Measurements from ENCODE around the gene RRP36. TPM values are rescaled to one million over a fixed set of nuclear protein-coding genes. Genes with fewer than 3 reads are reported as not detected.

RRP36 gene
- total RNA-seq, 1 experiment from 2014 or later = 63.4 TPM

DNA sequence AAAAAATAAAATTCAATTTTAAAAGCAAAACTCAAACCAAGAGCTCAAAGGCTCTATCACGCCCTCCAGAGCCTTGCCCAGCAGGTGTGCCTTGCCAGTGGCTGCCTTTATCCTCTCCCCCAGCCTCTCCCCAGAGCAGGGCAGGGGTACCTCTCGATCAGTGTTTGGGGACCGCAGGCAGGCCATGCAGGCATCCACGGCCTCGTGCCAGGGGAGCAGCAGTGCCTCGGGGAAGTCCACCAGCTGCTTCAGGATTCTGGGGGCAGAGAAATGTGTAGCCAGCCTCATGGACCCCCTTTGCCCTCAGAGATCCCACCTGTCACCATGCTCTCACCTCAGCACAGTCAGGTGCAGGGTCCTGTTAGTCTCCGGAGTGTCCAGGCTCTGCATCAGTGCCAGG is 26.6 kb downstream of the RRP36 start:
- ChIA-PET CTCF (interaction anchor here (0.5 kb wide), 1 partner anchor 319 kb away, joined by 4 read pairs; no protein-coding TSS in a partner anchor), POLR2A (no interaction called here), RAD21 (ENCODE audit: low non-redundant PET in 1 of 2, low total read pairs in 2 of 2, uncharacterized antibody in 2 of 2, unreplicated experiment in 2 of 2) (no interaction called here)
- Histone ChIP-seq H3K9me3 (ENCODE audit: control insufficient read depth in 1 of 2, insufficient read depth in 1 of 2, low read depth in 1 of 2, low read length in 2 of 2) (no peaks in the 10 kb centered on the region), H3K4me3 (replicated peaks in 1 of 2; ENCODE audit: low read depth in 1 of 2, low read length in 2 of 2) (no peak overlapping the region), H3K79me2 (ENCODE audit: insufficient read depth, low read length) (peaks cover 16% of the 10 kb centered on the region), H3K27me3 (ENCODE audit: insufficient read depth, low read length) (no peaks in the 10 kb centered on the region), H2AFZ (ENCODE audit: low read depth, low read length, poor library complexity, severe bottlenecking) (no peak overlapping the region), H3K9me2 (ENCODE audit: insufficient read depth) (no peaks in the 10 kb centered on the region), H3K36me3 (ENCODE audit: control insufficient read depth in 1 of 2, insufficient read depth in 2 of 2, low read length in 2 of 2) (peaks cover 5 to 17% of the 10 kb centered on the region in 2 experiments; a peak in 3 of 4 replicates), H4K20me1 (ENCODE audit: insufficient read depth) (no peaks in the 10 kb centered on the region), H3K4me1 (ENCODE audit: control insufficient read depth in 1 of 2, insufficient read depth in 2 of 2, low read length in 2 of 2) (peaks cover 0 to 9% of the 10 kb centered on the region in 2 experiments; a peak in 3 of 4 replicates), H3K9ac (ENCODE audit: low read length) (no peak overlapping the region), H3K27ac (ENCODE audit: low read depth, low read length) (no peak overlapping the region), H3K4me2 (ENCODE audit: low read length) (no peak overlapping the region)
- no TSS peak for BruUV-seq (replicated peaks)
- DNase-seq (ENCODE audit: low read depth, low spot score) = no peak
- TF ChIP-seq ZNF274 (IDR thresholded peaks at IDR 0.05; ENCODE audit: low read depth, low read length) = no peak
- TF ChIP-seq POLR2AphosphoS5 (IDR thresholded peaks at IDR 0.05; ENCODE audit: low read depth, low read length) = no peak
- TF ChIP-seq, protein P1, sequence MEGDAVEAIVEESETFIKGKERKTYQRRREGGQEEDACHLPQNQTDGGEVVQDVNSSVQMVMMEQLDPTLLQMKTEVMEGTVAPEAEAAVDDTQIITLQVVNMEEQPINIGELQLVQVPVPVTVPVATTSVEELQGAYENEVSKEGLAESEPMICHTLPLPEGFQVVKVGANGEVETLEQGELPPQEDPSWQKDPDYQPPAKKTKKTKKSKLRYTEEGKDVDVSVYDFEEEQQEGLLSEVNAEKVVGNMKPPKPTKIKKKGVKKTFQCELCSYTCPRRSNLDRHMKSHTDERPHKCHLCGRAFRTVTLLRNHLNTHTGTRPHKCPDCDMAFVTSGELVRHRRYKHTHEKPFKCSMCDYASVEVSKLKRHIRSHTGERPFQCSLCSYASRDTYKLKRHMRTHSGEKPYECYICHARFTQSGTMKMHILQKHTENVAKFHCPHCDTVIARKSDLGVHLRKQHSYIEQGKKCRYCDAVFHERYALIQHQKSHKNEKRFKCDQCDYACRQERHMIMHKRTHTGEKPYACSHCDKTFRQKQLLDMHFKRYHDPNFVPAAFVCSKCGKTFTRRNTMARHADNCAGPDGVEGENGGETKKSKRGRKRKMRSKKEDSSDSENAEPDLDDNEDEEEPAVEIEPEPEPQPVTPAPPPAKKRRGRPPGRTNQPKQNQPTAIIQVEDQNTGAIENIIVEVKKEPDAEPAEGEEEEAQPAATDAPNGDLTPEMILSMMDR (IDR thresholded peaks at IDR 0.05 in 2 of 3, conservative IDR thresholded peaks at IDR 0.05 in 1 of 3; ENCODE audit: borderline replicate concordance in 1 of 3, insufficient read depth in 1 of 3, low read depth in 2 of 3, low read length in 2 of 3) = no peak
- TF ChIP-seq, protein P2, sequence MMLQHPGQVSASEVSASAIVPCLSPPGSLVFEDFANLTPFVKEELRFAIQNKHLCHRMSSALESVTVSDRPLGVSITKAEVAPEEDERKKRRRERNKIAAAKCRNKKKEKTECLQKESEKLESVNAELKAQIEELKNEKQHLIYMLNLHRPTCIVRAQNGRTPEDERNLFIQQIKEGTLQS (IDR thresholded peaks at IDR 0.05) = no peak
- no peak for TF ChIP-seq RAD21 (IDR thresholded peaks at IDR 0.05; ENCODE audit: low read depth)
- TF ChIP-seq ELF1 (IDR thresholded peaks at IDR 0.05; ENCODE audit: borderline replicate concordance, low read depth) = no peak
- no peak for TF ChIP-seq EGR1 (IDR thresholded peaks at IDR 0.05; ENCODE audit: low read depth)
- no peak for TF ChIP-seq ZFX (IDR thresholded peaks at IDR 0.05)
- no peak for TF ChIP-seq SP1 (IDR thresholded peaks at IDR 0.05; ENCODE audit: low read depth)
- no peak for TF ChIP-seq FOSL1 (IDR thresholded peaks at IDR 0.05; ENCODE audit: low read depth)
- no peak for TF ChIP-seq EZH2 (IDR thresholded peaks at IDR 0.05)
- TF ChIP-seq, protein P3, sequence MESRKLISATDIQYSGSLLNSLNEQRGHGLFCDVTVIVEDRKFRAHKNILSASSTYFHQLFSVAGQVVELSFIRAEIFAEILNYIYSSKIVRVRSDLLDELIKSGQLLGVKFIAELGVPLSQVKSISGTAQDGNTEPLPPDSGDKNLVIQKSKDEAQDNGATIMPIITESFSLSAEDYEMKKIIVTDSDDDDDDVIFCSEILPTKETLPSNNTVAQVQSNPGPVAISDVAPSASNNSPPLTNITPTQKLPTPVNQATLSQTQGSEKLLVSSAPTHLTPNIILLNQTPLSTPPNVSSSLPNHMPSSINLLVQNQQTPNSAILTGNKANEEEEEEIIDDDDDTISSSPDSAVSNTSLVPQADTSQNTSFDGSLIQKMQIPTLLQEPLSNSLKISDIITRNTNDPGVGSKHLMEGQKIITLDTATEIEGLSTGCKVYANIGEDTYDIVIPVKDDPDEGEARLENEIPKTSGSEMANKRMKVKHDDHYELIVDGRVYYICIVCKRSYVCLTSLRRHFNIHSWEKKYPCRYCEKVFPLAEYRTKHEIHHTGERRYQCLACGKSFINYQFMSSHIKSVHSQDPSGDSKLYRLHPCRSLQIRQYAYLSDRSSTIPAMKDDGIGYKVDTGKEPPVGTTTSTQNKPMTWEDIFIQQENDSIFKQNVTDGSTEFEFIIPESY (IDR thresholded peaks at IDR 0.05; ENCODE audit: extremely low read depth, insufficient replicate concordance, low read length) = no peak
- no peak for TF ChIP-seq SRF (IDR thresholded peaks at IDR 0.05; ENCODE audit: low read depth)
- no peak for TF ChIP-seq CEBPB (IDR thresholded peaks at IDR 0.05; ENCODE audit: low read depth)
- ATAC-seq = no peak
- intact Hi-C loops (cut with micrococcal nuclease) = no loop called here
